GM19372 (cell line): ENCODE data around the gene DGKH.
"Not testable (repeated sequence)": the region's sequence is repeated elsewhere in the genome, so short reads cannot be mapped to it uniquely, and the experiment has no call there.

ENCODE experiments used
- ATAC-seq: cut with Tn5 transposase; IDR thresholded peaks from one replicate; pipeline ENCODE4 v1.9.1; 2021; ENCODE audit warnings: mild to moderate bottlenecking, low read depth, moderate library complexity; ENCODE audit not compliant: unreplicated experiment

Gene DGKH

DNA sequence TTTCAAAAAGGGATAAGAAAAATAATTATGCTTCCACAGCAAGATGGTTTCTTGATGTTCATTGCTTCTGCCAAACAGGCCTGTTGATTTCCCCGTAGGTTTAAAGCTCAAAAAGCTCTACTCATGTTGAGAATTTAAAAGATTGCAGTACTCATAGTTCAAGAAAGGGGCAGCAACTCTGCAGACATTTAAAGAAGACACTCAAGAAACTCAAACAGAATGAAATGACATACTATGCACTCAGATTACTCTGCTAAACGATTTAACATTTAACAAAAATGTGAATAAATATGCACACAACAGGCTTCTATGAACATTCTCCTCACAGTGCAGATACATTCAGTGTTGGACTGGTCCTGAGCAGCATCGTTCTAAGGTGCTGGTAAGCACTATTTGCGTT is 22.7 kb downstream of the DGKH start:
- not testable (repeated sequence) for ATAC-seq

DNA sequence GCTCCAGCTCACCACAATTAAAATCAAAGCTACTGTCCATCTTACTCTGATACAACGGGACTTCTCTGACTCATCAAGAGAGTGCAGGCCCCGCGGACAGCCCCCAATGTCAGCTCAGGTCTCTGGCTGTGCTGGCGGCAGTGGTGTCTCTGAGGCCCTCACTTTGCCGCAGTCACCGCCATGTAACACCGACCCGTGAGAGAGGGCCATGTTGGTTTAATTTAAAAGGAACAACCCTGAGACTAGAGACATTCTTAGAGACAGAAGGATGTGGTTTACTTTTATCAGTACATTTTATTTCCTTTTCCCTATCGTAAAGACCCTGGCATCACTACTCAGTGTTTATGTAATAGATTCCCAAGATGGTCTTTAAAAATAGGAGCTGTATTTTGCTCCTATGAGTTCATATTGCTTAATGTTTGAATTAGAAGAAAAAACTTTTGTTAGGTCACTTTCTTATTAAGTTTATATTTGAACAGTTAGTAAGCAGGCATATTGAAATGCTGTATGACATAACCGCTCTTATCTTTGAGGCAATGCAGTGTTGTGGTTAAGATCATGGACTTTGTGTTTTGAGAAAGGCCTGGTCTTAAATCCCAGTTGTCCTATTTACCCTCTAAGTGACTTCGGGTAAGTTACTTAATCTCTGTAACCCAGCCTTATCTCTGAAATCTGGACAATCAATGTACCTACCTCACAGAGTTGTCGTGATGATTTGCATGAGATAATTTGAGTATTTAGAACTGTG is 23.4 kb downstream of the DGKH start:
- no peak for ATAC-seq

DNA sequence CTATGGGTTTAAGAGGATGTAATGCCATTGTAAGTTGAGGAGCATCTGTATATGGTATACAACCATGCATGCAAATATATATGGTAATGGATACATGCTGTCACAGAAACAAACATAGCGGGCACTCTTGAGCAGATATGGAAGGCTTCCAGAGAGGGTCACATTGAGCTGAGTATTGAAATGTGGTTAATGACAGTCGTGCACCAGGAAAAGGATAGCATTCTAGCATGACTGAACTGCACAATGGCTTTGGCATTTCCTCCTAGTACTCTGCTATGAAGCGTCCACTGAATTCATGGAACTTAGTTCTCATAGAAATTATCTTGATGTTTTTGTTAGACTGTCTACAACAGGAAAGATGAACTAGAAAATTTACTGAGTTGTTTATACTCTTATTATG is 25.2 kb downstream of the DGKH start:
- ATAC-seq = no peak

DNA sequence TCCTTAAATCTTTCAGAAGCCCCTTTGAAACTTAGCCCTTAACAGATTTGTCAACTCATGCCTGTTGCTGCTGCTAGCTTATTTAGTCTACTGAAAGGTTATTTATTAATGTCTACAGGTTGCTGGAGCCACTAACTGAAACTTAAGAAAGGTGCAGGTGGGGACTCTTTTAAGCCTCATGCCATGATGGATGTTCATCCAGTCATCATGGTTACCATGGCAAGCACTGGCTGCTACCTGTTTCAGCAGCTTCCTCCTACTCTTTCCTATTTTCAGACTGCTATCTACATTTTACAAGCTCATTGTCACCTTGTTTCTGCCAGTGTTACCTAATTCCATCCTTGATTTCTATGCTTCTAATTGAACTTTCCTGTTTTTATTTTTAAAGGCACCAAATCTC is 27.1 kb downstream of the DGKH start:
- ATAC-seq = no peak

DNA sequence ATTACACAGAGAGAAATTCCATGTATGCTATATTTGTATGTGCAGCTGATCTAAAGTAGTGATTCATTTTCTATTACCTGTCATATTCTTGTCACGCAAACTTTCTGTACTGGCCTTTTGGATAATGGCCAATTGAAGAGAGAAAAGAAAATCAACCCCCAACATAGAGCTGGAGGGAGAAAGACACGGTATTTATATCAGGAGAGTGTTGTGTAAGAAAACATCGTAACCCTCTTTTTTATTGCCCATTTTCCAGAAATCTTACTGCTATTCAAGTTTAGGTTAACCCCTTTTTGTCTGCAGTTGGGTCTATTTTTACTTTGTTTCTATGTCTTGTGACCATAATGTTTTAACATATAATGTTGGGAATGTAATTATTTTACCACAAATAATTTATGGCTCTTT is 27.9 kb downstream of the DGKH start:
- ATAC-seq = no peak

DNA sequence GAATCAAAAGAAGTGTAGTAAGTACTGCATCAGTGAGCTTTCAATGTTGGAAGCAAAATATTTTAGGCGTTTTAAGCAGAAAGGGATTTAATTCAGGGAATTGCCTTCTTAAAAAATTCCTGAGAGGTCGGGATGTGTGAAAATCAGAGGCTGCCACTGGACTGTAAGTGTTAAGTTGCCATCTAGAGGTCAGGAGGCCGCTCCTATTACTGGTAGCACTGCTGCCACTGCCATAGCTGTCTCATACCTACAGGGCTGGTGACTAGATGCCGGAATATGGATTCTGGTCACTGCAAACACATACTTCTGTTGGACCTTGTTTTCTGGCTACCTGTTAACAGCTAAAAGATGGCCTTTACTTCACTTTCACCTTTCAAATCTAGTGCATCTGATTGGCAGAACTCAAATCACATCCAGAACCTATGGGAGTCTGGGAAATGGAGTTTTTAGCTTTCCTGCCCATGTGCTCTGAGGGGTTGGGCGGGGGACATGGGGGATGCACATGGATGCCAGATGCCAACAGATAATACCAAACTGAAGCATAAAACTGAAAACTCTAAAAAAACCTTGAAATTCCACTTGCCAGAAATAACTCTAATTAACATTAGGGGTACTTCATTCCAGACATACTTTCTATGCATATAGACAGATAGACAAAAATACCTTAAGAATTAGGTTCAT is 29.8 kb downstream of the DGKH start:
- ATAC-seq = no peak

DNA sequence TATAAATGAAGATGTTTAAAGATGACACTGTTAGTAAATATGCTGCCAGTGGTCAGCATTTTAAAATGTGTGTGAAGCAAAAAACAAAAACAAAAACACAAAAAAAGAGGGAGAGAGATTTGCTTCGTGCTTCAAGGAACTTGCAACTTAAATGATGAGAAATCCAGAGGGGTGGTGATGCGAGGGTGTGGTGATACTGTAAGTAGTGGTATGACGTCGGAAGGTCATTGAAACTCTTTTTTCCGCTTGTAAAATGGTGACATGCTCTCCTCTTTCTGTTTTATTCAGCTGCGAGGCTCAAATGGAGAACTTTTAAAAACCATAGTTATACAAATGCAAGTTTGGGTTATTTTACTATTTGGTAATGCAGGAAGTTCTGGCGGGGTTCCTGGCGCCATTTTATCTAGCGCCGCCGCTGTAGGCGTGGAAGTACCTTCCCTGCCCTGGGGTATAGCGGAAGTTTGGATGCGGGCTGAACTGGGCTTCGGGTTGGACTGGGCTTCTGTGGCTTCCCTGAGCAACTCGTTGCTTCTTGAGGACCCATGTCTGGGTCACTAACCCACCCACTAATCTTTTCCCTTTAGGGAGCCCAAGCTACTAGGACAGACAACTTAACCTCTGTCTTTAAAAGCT is 34.8 kb downstream of the DGKH start:
- ATAC-seq = no peak

DNA sequence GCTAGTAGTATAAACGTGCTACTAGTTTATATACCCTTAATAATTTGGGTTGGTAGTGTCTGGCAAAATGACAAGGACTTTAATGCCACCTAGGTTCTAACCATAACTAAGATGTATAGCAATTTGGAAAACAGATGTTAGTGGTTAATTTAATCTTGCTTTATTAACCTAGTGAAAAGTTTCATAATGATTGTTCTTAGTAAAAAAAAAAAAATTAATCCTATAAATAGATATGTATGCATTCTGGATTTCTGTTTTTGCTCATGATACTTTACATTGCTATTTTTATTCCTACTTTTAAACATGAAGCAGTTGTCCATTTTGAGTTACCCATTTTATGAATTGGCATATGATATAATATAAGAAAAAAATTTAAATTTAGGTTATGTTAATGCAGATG is 36.3 kb downstream of the DGKH start:
- ATAC-seq = no peak

DNA sequence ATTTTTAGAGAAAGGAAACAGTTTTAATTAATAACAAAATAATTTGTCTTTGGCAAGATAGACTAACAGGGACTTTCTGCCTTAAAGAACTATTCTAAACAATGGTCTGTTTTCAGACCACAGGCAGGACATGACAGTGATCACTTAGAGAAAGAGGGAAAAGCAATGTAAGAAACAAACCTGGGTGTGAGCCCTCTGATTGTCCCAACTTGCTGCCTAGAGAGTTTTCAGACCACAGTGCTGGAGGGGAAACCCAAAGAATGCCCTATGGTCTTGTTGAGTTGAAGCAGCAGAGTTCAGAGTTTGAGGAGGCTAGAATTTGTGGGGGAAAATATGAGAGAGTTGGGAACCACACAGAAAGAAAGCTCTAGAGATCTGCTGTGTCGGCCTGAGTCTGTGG is 38.1 kb downstream of the DGKH start:
- no peak for ATAC-seq

DNA sequence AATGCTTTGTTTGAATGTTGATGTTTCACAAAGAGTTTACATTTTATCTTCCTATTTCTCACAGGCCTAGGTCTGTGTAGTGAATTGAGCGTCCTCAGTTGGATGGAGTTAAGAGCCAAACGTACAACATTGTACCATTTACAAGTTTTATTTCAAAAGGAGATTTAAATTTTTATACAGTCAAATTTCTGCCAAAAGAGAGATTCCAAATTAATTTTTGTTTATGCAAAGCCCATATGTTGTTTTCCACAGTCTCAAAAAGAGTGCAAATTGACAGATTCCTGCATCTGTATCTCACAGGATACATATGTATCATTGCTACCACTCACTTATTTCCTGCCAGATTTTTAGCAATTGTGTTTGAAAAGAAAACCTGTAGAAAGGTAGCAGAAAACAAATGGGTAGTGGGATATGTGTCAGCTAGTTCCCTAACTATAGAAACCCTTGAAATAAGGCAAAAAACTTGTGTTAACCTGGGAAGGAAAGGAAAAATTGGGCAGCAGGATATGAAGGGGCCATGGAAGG is 46.1 kb downstream of the DGKH start:
- ATAC-seq = no peak

DNA sequence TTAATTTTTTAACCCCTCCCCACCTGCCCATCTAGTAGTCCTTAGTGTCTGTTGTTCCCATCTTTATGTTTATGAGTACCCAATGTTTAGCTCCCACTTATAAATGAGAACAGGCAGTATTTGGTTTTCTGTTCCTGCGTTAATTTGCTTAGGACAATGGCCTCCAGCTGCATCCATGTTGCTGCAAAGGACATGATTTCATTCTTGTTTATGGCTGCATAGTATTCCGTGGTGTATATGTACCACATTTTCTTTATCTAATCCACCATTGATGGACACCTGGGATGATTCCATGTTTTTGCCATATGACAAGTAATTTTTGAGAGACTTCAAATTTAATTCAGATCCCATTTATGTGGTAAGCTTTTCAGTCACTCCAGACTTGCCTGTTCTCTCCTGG is 47.8 kb downstream of the DGKH start:
- not testable (repeated sequence) for ATAC-seq

DNA sequence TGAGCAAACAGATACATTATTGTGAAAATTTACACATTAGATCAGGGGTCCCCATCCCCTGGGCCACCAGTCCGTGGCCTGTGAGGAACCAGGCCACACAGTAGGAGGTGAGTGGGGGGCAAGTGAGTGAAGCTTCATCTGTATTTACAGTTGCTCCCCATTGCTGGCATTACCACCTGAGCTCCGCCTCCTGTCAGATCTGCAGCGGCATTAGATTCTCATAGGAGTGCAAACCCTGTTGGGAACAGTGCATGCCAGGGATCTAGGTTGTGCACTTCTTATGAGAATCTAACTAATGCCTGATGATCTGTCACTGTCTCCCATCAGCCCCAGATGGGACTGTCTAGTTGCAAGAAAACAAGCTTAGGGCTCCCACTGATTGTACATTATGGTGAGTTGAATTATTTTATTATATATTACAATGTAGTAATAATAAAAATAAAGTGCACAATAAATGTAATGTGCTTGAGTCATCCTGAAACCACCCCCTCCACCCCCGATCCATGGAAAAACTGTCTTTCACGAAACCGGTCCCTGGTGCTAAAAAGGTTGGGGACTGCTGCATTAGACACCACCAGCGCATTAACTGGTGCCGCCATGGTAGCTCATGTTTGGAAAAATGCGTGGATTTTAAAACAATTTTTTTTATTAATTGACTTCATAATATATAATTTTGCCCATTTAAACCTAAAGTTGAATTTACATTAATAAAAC is 51.7 kb downstream of the DGKH start:
- no peak for ATAC-seq

DNA sequence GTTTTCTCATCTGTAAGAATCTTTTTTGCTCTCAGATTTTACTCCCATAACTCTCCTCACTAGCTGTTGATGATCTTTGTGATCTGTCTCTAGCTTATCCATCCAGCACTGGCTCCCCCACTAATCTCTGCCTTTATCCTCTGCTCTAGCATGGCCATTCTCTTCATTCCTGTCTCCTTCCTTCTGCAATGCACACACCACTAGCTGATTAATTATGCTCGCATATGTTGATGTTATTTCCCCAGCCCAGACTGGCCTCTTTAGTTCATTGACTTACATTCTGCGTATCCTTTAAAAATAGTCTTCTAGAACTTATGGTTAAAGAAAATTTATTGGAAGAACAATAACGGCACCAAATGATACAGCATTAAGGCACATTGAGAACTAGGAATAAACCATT is 52.5 kb downstream of the DGKH start:
- no peak for ATAC-seq

DNA sequence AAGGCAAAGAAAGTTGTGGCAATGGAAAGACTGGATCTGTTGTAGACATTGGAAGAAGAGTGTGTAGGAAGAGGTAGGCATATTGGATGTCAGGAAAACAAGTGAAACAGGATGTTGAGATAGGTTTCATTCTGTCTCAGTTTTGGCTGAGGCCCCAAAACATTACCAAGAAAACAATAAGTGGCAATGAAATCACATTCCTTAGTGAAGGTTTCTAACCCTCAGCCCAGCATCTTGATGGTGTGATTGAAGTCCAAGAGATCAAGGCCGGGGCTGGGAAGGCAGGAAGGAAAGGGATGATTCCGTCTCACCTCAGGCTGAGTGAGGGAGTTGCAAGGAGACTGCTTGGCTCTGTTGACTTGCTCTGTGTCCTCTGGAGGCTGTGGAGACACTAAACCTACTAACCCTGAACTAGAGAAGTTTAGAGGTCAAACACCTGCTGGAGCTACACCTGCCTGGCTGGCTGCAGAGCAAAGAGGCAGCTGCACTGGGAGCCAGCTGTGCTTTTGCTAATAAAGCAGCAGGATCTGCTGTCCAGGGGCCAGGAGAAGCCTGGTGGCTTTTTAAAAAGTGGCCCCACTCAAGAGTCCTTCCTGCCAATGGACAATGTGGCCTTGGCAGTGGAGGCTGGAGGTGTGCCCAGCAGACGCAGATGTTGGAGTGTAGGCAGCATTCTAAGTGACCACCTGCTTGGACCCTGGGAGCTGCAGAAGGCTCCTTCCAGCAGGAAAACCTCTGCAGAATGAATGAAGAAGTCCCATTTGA is 53.6 kb downstream of the DGKH start:
- ATAC-seq = no peak

DNA sequence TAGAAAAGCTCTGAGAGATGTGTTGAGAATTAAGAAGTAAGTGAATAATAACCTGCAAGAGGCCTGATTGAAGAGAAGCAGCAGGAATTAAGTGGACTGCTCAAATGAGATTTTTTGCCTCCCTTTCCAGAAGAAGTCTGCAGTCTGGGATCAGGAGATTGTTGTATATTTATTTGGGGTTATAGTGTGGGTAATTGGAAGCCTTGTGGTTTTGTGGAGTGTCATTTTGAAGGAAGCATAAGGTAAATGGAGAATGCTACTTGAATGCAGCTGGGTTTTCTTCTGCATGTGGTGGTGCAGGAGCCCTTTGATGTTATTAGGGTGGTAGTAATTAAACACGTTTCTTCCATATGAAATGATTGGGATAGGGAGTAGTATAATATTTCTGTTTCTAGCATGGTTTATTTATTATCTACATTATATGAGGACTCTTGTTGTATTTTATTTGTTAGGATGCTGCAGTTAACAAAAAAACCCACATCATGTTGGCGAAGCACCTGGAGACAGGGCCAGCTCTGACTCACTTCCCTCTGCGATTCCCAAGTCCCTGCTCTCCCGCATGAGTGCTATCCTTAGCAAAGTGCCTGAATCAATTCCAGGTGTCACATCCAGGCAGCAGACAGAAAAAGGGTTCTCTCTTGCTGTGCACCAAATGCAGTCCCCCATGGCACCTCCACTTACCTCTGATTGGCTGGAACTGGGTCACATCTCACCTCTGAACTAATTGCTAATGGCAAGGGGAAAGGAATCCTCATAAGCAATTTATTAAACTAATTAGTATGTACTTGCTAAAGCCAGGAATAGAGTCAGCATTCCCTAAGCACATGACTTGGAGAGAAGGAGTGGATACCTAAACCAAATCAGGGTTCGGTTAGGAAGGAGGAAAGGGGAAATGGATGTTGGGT is 54.8 kb downstream of the DGKH start:
- no peak for ATAC-seq

DNA sequence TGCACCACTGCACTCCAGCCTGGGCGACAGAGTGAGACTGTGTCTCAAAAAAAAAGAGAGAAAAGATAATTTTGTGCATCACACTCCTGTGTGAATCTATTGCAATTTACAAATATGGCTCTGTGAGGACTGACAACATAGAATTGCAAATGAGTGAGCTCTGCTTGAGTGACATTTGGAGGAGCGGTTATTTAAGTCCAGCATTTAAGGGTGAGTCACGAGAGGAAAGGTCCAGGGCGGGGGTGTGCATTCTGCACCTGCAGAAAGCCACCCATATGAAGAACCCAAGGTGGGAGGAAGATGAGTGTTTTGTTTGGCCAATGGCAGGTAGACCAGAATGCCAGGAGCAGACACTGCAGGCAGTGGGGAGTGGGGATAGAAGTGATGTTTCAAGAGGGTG is 58.5 kb downstream of the DGKH start:
- ATAC-seq = no peak

DNA sequence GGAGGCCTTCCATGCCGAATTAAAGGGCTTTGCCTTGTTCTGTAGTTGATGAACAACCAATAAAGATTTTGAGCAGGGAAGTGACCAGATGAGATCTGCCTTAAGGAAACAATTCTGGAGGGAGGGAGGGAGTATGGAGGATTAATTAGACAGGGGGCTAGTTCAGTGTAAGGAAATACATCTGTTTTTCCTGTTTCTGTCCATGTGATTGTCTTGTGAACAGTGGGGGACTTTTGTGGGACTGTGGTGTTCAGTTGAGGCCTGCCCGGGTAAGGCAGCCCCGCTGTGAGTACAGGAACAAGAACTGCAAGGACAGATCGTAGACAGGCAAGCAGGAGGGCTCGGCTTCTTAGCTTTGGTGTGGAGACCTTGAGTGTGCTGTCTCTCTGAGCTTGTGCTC is 59.0 kb downstream of the DGKH start:
- ATAC-seq = no peak

DNA sequence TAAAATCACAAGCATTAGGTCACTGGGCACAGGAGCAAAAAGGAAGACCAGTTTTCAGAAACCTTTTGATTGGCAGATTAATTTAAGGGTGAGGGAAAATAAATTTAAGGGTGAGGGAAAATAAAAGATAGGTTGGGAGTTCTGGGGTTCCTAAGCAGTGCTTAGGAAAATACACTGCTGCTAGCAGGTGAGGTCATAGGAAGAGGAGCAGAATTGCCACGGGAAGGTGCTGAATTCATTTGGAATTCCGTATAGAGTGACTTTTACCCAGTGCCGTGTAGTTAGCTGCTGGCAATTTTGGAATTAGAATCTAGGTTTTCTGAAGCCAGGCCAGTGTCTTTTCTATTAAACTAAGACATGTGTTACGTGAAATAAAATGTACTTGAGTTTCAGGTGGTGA is 59.8 kb downstream of the DGKH start:
- no peak for ATAC-seq

DNA sequence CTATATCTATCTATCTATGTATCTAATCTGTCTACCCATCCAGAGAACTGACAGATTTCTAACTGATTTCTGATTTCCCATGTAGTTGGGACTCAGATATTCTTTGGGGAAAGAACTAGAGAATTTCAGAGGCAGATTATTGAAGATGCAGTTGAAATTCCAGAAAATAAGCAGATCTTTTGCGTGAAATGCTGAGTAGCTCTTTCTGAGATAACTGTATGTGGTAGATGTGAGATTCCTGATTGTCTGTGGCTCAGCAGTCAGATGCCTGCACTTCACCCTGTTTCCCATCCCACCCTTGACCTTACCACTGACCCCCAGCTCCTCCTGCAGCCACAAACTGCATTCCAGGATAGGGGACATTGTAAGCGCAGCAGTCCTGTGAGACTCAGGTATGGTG is 61.5 kb downstream of the DGKH start:
- no peak for ATAC-seq
